GM18858 (cell line): ENCODE data around the gene OCEL1.

Source experiments
- ATAC-seq: cut with Tn5 transposase; IDR thresholded peaks from one replicate; pipeline ENCODE4 v1.9.1; 2021; ENCODE audit not compliant: unreplicated experiment

The OCEL1 gene

GRCh38 chr19:17237747-17238706 is 12.0 kb downstream of the OCEL1 start:
- no peak for ATAC-seq

- no peak for ATAC-seq
Observed at GRCh38 chr19:17240062-17240752, 14.2 kb downstream of the OCEL1 start.

GRCh38 chr19:17240826-17241399 is 14.9 kb downstream of the OCEL1 start:
- ATAC-seq: no peak

- no peak for ATAC-seq
Observed at GRCh38 chr19:17242431-17243208, 16.6 kb downstream of the OCEL1 start.

GRCh38 chr19:17243211-17243829 is 17.3 kb downstream of the OCEL1 start:
- no peak for ATAC-seq

- no peak for ATAC-seq
Observed at GRCh38 chr19:17243830-17244617, 18.0 kb downstream of the OCEL1 start.

GRCh38 chr19:17244618-17245534 is 18.9 kb downstream of the OCEL1 start:
- ATAC-seq: no peak

GRCh38 chr19:17245535-17245984 is 19.5 kb downstream of the OCEL1 start, which contains the start of gene NR2F6:
NR2F6 (minus strand) TSS chr19:17245919; CDS start chr19:17245220, 699 bp downstream.
- ATAC-seq: no peak

- no peak for ATAC-seq
Observed at GRCh38 chr19:17246681-17247425, 20.8 kb downstream of the OCEL1 start.

- no peak for ATAC-seq
Observed at GRCh38 chr19:17248011-17248776, 22.2 kb downstream of the OCEL1 start.

- no peak for ATAC-seq
Observed at GRCh38 chr19:17249887-17250548, 24.0 kb downstream of the OCEL1 start.

GRCh38 chr19:17254636-17255035 is 28.6 kb downstream of the OCEL1 start:
- ATAC-seq: no peak

- no peak for ATAC-seq
Observed at GRCh38 chr19:17255150-17255621, 29.2 kb downstream of the OCEL1 start.

GRCh38 chr19:17256130-17256529 is 30.1 kb downstream of the OCEL1 start:
- ATAC-seq: no peak

GRCh38 chr19:17259118-17259780 is 33.2 kb downstream of the OCEL1 start:
- no peak for ATAC-seq

GRCh38 chr19:17259934-17260333 is 33.9 kb downstream of the OCEL1 start:
- ATAC-seq: no peak
